IPS-NIHi7 (cell line): ENCODE measurements around the gene SLCO3A1.
A peak's percentile ranks its signal among the peaks of the same experiment; 100 is the strongest.
"Not testable (repeated sequence)": the region's sequence is repeated elsewhere in the genome, so short reads cannot be mapped to it uniquely, and the experiment has no call there.

Experiments
- DNase-seq: peaks from one replicate; pipeline ENCODE4 v3.0.0; 2012; ENCODE audit warnings: mixed read lengths; ENCODE audit errors: extremely low spot score

SLCO3A1 gene

DNA sequence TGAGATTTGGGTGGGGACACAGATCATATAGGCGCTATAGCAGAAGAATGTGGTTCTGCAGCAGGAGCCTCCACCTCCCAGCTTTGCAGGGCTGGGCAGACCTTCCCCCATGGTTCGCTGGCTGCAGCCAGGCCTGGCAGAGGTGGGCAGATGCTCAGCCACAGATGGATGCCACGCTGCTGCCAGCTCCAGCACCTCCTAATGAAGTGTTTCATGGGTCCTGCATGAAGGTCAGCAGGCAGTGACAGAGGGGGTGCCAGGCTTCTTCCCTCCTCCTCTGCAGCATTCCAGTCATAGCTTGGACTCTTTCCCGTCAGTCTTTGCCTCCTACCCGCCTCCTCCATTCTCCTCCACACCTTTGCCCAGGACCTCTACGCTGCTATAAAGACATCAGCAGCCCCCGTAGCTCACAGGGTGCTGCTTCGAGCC, 85.9 kb downstream of the SLCO3A1 start:
- no peak for DNase-seq

- DNase-seq: no peak
Measured at GRCh38 chr15:91940496-91941381, 87.2 kb downstream of the SLCO3A1 start.

- no peak for DNase-seq
Measured at GRCh38 chr15:91941871-91942658, 88.6 kb downstream of the SLCO3A1 start.

GRCh38 chr15:91942720-91943394, 89.3 kb downstream of the SLCO3A1 start:
- no peak for DNase-seq

- DNase-seq: no peak
Measured at GRCh38 chr15:91944331-91944730, 90.8 kb downstream of the SLCO3A1 start.

DNA sequence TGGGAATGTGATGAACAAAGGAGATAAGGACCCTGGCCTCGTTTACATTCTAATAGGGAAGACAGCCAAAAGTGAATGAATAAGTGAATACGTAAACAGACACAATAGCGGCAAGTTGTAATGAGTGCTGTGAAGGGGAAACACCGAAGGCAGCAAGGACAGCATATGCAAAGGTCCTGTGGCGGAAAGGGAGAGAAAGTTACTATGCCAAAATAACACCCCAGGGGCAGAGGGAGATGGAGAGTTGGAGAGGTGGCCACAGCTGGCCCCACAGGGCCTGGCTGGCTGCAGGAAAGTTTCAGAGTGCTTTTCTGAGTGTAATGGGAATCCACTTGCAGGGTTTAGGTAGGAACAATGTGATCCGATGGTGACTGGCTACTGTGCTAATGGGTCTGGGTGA, 91.9 kb downstream of the SLCO3A1 start:
- no peak for DNase-seq

DNA sequence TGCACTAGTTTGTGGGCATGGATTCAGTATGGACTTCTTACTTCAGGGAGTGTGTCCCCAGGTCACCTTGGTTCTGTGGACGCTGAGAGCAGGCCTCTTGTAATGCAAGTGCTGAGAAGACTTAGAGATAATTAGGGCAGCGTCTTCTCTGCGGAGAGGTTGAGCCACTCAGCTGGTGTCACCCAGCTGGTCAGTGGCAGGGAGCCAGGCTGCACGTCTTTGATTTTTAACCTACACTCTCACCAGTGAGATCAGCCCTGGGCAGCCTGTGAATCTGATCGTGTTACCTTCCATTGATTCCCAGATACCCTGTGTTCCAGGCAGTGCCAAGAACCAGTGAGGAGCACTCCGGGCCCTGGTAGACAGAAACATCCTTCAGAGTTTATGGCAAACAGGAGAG, 92.6 kb downstream of the SLCO3A1 start:
- no peak for DNase-seq

GRCh38 chr15:91946581-91947292, 93.2 kb downstream of the SLCO3A1 start:
- DNase-seq: peak; percentile 62

DNA sequence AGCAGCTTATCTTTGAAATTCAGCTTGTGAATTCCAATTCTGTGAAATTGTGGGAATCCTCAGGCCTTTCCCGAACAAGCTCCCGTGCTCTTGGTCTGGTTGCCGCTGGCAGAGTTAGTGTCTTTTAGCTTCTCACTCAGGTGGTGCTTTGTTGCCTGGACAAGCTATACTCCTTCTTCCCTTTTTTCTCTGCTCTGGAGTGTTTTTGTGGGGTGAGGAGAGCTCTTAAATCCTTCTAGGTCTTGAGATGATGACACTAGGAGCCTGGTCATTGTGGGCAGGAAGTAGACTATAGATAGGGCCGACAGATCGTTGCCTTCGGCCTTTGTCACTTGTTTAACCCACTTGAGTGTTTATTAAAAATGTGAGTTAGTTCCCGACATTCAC, 93.8 kb downstream of the SLCO3A1 start:
- no peak for DNase-seq

DNA sequence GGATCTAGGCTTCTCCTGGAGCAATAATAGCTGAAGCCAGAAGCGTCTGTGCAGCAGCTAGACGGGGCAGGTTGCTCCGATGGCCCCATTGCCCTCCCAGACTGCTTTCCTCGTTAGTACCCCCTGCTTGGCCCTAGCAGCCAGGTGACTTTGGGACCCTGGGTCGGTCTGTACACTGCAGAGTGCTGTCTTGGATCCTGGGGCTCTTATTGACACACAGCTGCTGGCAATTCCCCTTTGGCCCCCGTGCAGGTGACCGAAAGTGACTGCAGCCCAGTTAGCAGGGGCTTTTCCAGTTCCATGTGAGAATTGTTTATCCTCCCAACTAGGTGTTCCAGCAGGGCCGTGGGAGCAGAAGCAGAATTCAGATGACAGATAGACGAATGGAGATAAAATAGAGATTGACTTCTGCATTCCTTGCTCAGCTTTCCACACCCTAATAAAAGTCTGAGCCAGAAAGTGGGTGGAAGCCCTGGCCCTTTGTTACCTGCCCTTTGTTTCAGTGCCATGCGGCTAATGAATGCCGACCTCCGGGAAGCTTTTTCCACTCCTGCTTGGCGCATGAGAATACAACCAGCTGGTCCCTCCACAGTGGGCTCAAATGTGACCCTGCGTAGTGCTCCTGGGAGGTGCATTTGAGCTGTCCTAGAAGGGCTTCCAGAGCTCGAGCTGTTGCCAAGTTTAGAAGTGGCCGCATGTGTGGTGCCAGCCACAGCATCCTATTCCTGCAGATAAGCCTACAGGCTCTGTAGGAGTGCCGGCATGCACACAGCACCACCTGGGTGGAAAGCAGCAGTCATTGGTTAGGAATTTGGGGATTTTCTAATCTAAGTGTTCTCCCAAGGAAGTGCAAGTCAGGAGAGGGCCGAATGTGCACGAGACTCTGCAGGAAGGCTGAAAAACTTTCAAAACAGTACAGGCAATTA, 94.4 kb downstream of the SLCO3A1 start:
- peak; percentile 67 for DNase-seq

- no peak for DNase-seq
Measured at GRCh38 chr15:91949361-91949760, 95.9 kb downstream of the SLCO3A1 start.

- DNase-seq: no peak
Measured at GRCh38 chr15:91950054-91950453, 96.5 kb downstream of the SLCO3A1 start.

GRCh38 chr15:91950631-91951329, 97.3 kb downstream of the SLCO3A1 start:
- DNase-seq: no peak

- no peak for DNase-seq
Measured at GRCh38 chr15:91952216-91952615, 98.7 kb downstream of the SLCO3A1 start.

GRCh38 chr15:91953432-91953831, 99.9 kb downstream of the SLCO3A1 start:
- DNase-seq: no peak

DNA sequence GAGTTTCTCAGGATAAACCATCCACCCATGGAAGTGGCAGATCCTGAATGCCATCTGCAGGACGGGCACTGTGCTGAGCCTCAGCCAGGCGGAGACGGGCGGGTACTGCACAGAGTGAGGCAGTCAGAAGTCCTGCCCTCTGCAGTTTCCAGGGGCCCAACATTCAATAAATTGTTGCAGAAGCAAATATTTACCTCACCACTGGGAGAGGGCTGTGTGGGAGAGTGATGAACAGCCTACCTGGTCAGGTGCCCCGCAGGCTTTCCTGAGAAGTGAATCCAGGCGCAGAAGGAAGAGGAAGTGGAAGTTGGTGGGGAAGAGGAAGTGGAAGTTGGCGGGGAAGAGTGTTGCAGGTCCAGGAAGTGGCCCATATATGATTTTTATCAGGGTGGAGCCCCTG, 100.8 kb downstream of the SLCO3A1 start:
- no peak for DNase-seq

- peak; percentile 37 for DNase-seq
Measured at GRCh38 chr15:91956026-91956723, 102.7 kb downstream of the SLCO3A1 start.

DNA sequence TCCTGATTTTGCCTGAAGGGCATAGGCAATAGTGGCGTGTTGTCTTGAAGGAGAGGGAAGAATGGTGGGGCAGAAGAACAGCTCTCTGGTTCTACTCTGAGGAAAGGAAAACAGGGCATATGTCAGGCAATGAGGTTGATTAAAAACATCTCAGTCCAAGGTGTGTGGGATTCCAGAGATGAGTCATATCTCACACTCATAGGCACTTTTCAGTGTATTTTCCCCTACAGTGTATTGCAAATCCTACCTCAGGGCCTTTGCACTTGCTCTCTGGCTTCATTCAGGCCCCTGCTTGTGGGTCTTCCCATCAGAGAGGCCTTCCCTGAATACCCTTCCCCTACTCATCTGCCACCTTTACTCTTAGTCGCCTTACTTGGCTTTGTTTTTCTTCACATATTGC, 107.8 kb downstream of the SLCO3A1 start:
- no peak for DNase-seq

GRCh38 chr15:91963747-91964146, 110.2 kb downstream of the SLCO3A1 start:
- not testable (repeated sequence) for DNase-seq
